ENCODE measurements around the gene POLE2.

The POLE2 gene

GRCh38 chr14:49634547-49635334, 53.3 kb downstream of the POLE2 start, which contains the start of gene DNAAF2:
TSS of gene DNAAF2 (minus strand) at chr14:49635244. CDS start at chr14:49635149, 95 bp downstream.
- TF ChIP-seq, protein P1, sequence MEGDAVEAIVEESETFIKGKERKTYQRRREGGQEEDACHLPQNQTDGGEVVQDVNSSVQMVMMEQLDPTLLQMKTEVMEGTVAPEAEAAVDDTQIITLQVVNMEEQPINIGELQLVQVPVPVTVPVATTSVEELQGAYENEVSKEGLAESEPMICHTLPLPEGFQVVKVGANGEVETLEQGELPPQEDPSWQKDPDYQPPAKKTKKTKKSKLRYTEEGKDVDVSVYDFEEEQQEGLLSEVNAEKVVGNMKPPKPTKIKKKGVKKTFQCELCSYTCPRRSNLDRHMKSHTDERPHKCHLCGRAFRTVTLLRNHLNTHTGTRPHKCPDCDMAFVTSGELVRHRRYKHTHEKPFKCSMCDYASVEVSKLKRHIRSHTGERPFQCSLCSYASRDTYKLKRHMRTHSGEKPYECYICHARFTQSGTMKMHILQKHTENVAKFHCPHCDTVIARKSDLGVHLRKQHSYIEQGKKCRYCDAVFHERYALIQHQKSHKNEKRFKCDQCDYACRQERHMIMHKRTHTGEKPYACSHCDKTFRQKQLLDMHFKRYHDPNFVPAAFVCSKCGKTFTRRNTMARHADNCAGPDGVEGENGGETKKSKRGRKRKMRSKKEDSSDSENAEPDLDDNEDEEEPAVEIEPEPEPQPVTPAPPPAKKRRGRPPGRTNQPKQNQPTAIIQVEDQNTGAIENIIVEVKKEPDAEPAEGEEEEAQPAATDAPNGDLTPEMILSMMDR (IDR thresholded peaks at IDR 0.05; ENCODE audit: insufficient read depth, low read length, poor library complexity, severe bottlenecking) = no peak
- peaks cover 3% of the 10 kb centered on the region for H3K36me3 ChIP-seq (ENCODE audit: control insufficient read depth, insufficient read depth, low read length)
- no peak for DNase-seq (ENCODE audit: extremely low read depth, insufficient read length)
- H3K4me3 ChIP-seq (replicated peaks; ENCODE audit: low read depth, low read length) = peak within 1 kb of the TSS; percentile 94
- no peaks in the 10 kb centered on the region for H3K27me3 ChIP-seq (replicated peaks; ENCODE audit: control insufficient read depth, insufficient read depth, low read length)

GRCh38 chr14:49633640-49634546, 54.1 kb downstream of the POLE2 start:
- H3K4me3 ChIP-seq (replicated peaks; ENCODE audit: low read depth, low read length) = peak overlapping the region; percentile 94
- peak; percentile 96 for DNase-seq (ENCODE audit: extremely low read depth, insufficient read length)
- TF ChIP-seq, protein P1 (IDR thresholded peaks at IDR 0.05; ENCODE audit: insufficient read depth, low read length, poor library complexity, severe bottlenecking) = peak; percentile 87
- peaks cover 3% of the 10 kb centered on the region for H3K36me3 ChIP-seq (ENCODE audit: control insufficient read depth, insufficient read depth, low read length)
- H3K27me3 ChIP-seq (replicated peaks; ENCODE audit: control insufficient read depth, insufficient read depth, low read length) = no peaks in the 10 kb centered on the region

DNA sequence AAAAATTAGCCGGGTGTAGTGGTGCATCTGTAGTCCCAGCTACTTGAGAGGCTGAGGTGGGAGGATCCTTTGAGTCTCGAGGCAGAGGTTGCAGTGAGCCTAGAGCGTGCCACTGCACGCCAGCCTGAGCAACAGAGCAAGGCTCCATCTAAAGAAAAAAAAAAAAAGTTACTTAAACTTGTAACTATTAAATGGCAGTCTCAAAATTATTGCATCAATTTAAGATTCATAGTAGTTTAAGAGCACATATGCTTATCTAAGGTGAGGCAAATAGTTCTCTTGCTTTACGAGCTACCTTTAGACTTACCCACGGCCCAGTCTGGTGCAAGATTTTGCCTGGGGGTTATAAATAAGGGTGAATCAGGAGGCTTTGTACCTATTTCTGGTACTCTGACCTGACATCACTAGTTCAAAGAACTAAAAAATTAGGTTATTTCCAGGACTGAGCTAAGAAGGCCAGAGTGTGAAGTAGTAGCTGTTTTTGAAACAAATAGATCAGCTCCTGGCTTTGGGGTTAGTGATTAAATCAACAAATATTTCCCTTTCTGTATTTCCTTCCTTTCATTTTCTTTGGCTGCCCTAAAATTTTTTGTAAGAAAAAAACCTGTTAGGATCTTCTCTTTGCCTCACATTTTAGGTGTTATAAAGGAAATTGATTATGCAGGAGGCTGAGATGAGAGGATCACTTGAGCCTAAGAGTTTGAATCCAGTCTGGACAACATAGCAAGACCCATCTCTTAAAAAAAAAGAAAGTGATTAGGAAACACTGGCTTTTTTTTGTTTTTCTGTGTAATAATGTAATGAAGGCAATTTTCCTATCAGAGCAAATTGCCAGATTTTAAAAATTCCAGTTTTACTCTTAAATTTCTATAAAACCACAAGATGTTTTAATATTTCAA, 63.8 kb downstream of the POLE2 start:
- TF ChIP-seq, protein P1 (IDR thresholded peaks at IDR 0.05; ENCODE audit: insufficient read depth, low read length, poor library complexity, severe bottlenecking) = no peak
- peak; percentile 51 for DNase-seq (ENCODE audit: extremely low read depth, insufficient read length)
- Histone ChIP-seq H3K4me3 (replicated peaks; ENCODE audit: low read depth, low read length) (peak overlapping the region; percentile 95), H3K36me3 (ENCODE audit: control insufficient read depth, insufficient read depth, low read length) (no peaks in the 10 kb centered on the region), H3K27me3 (replicated peaks; ENCODE audit: control insufficient read depth, insufficient read depth, low read length) (no peaks in the 10 kb centered on the region)

- Histone ChIP-seq H3K36me3 (ENCODE audit: control insufficient read depth, insufficient read depth, low read length) (no peaks in the 10 kb centered on the region), H3K27me3 (replicated peaks; ENCODE audit: control insufficient read depth, insufficient read depth, low read length) (no peaks in the 10 kb centered on the region), H3K4me3 (replicated peaks; ENCODE audit: low read depth, low read length) (peak overlapping the region; percentile 95)
- no peak for DNase-seq (ENCODE audit: extremely low read depth, insufficient read length)
- TF ChIP-seq, protein P1 (IDR thresholded peaks at IDR 0.05; ENCODE audit: insufficient read depth, low read length, poor library complexity, severe bottlenecking) = no peak
Measured at GRCh38 chr14:49623387-49623786, 64.6 kb downstream of the POLE2 start.

DNA sequence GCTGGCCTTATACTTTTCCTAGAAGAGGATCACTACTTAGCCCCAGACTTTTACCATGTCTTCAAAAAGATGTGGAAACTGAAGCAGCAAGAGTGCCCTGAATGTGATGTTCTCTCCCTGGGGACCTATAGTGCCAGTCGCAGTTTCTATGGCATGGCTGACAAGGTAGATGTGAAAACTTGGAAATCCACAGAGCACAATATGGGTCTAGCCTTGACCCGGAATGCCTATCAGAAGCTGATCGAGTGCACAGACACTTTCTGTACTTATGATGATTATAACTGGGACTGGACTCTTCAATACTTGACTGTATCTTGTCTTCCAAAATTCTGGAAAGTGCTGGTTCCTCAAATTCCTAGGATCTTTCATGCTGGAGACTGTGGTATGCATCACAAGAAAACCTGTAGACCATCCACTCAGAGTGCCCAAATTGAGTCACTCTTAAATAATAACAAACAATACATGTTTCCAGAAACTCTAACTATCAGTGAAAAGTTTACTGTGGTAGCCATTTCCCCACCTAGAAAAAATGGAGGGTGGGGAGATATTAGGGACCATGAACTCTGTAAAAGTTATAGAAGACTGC, 65.9 kb downstream of the POLE2 start:
- TF ChIP-seq, protein P1 (IDR thresholded peaks at IDR 0.05; ENCODE audit: insufficient read depth, low read length, poor library complexity, severe bottlenecking) = no peak
- DNase-seq (ENCODE audit: extremely low read depth, insufficient read length) = no peak
- Histone ChIP-seq H3K27me3 (replicated peaks; ENCODE audit: control insufficient read depth, insufficient read depth, low read length) (no peaks in the 10 kb centered on the region), H3K36me3 (ENCODE audit: control insufficient read depth, insufficient read depth, low read length) (no peaks in the 10 kb centered on the region), H3K4me3 (replicated peaks; ENCODE audit: low read depth, low read length) (peak overlapping the region; percentile 95)
